Neural progenitor cell (in vitro differentiated cells): ENCODE measurements around the gene CNPY4.

Source experiments
- CTCF ChIP-seq: fragments of 200-600 bp; sonication (generic); IDR thresholded peaks from 2 replicates; pipeline ENCODE4 v1.5.1; 2017; ENCODE audit warnings: antibody characterized with exemption, mild to moderate bottlenecking
- EZH2 ChIP-seq: fragments of 200-600 bp; sonication (generic); IDR thresholded peaks from 2 replicates; pipeline ENCODE4 v1.6.1; 2017; ENCODE audit warnings: antibody characterized with exemption, mild to moderate bottlenecking, moderate library complexity
- EZH2phosphoT487 ChIP-seq: fragments of 200-600 bp; sonication (generic); IDR thresholded peaks from 2 replicates; pipeline ENCODE4 v1.6.1; 2017; ENCODE audit warnings: antibody characterized with exemption

DNA sequence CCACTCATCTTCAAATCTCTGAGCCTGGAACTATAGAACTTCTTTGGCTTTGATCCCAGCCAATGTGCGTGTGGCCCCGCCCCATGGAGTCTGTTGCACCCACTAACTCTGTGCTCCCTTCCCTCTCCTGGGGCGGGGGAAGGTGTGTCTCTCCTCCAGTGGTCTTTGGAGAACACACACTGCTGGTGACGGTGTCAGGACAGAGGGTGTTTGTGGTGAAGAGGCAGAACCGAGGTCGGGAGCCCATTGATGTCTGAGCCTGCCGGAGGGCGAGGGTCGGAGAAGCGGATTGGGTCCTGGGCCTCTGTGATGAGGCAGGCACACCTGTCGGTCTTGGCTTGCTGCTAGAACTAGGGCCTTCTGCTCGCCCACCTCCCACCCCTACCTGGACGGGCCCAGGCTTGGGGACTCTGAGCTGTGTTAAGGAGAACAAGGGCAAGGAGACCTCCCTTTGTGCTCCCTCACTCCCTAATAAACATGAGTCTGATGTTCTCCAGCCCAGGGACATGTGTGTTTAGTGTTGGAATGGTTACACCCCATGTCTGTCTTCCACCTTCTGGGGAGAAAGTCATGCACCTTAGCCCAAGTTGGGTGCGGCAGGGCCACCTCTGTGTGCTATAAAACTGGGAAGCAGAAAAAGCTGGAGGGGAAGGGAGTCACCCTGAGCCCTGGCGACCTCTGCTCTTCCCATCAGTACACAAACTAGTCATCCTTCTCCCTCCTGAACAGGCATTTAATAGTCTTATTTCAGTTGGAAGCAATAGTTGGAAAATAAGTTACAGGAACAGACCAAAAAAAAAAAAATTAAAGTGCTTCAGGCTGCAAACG is 34.5 kb downstream of the CNPY4 start:
- TF ChIP-seq EZH2 (no peak), CTCF (no peak), EZH2phosphoT487 (no peak)
